Activated CD8-positive, alpha-beta memory T cell treated with anti-CD3 and anti-CD28 coated beads, Interleukin-2, amount 50 U/mL, for 1 hour (primary cell): ENCODE measurements around the gene PLCH2.
"Not testable (repeated sequence)": the region's sequence is repeated elsewhere in the genome, so short reads cannot be mapped to it uniquely, and the experiment has no call there.

ENCODE experiments used
- DNase-seq: peaks from one replicate; pipeline ENCODE4 v3.0.0-alpha.2; 2020; ENCODE audit errors: extremely low read depth

Gene PLCH2

GRCh38 chr1:2443277-2444137 is 32.6 kb upstream of the PLCH2 start:
- DNase-seq: no peak

GRCh38 chr1:2444138-2444591 is 31.9 kb upstream of the PLCH2 start:
- DNase-seq: no peak

GRCh38 chr1:2445162-2445822 is 30.8 kb upstream of the PLCH2 start:
- DNase-seq: no peak

- DNase-seq: no peak
Measured at GRCh38 chr1:2445823-2446215, 30.3 kb upstream of the PLCH2 start.

GRCh38 chr1:2446394-2446793 is 29.7 kb upstream of the PLCH2 start:
- DNase-seq: no peak

GRCh38 chr1:2446861-2447260 is 29.2 kb upstream of the PLCH2 start:
- DNase-seq: no peak

GRCh38 chr1:2447276-2448097 is 28.6 kb upstream of the PLCH2 start:
- no peak for DNase-seq

GRCh38 chr1:2448098-2448445 is 28.0 kb upstream of the PLCH2 start:
- DNase-seq: no peak

GRCh38 chr1:2449636-2450454 is 26.2 kb upstream of the PLCH2 start:
- no peak for DNase-seq

- no peak for DNase-seq
Measured at GRCh38 chr1:2451741-2452140, 24.3 kb upstream of the PLCH2 start.

GRCh38 chr1:2452201-2452931 is 23.7 kb upstream of the PLCH2 start:
- no peak for DNase-seq

GRCh38 chr1:2452932-2453315 is 23.2 kb upstream of the PLCH2 start:
- no peak for DNase-seq

- no peak for DNase-seq
Measured at GRCh38 chr1:2454227-2454626, 21.9 kb upstream of the PLCH2 start.

- no peak for DNase-seq
Measured at GRCh38 chr1:2455757-2456156, 20.3 kb upstream of the PLCH2 start.

GRCh38 chr1:2457444-2457843 is 18.6 kb upstream of the PLCH2 start:
- DNase-seq: no peak

GRCh38 chr1:2458687-2459086 is 17.4 kb upstream of the PLCH2 start:
- no peak for DNase-seq

- DNase-seq: not testable (repeated sequence)
Measured at GRCh38 chr1:2459102-2459753, 16.9 kb upstream of the PLCH2 start.

- no peak for DNase-seq
Measured at GRCh38 chr1:2459757-2460156, 16.3 kb upstream of the PLCH2 start.

GRCh38 chr1:2460203-2460602 is 15.9 kb upstream of the PLCH2 start:
- DNase-seq: no peak

GRCh38 chr1:2460996-2461751 is 14.9 kb upstream of the PLCH2 start:
- no peak for DNase-seq
